GM18498 (cell line): ENCODE results near the gene SLCO4A1.

Source experiments
- ATAC-seq: cut with Tn5 transposase; IDR thresholded peaks from one replicate; pipeline ENCODE4 v1.9.1; 2021; ENCODE audit warnings: mild to moderate bottlenecking, moderate library complexity; ENCODE audit not compliant: unreplicated experiment

Gene SLCO4A1

DNA sequence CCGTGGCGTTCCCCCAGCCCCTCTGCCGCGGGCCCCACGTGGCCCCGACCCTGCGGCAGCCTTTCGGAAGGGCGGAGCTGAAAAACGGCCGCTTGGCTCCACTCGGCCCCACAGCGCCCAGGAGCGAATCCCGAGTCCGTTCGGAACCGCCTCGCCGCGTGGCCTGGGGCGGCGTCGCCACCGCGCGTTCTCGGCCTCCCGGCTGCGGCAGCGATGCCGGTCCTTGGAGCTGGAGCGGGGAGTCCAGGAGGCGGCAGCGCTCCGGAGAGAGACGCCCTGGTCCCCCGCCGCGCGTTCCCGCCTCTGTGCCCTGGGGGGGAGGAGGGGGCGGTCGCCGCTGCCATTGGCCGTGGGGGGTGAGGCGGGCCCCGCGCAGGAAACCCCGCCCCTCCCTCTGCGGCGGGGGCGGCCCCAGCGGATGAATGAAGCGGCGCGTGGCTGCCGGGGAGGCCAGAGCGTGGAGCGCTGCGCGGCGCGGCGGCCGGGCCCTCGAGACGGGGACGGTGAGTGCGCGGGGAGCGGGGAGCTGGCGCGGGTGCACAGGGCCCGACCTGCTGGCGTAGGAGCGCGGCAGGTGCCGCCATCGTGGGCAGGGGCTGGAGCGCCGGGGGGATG is at the start of gene SLCO4A1:
Gene SLCO4A1, plus strand, starts transcription at position 453 of the 615 bp plus-strand sequence. CDS start 13,952 bp downstream, outside the sequence.
- peak; percentile 69 for ATAC-seq

GRCh38 chr20:62592506-62593177 is 49.7 kb upstream of the SLCO4A1 start:
- no peak for ATAC-seq

DNA sequence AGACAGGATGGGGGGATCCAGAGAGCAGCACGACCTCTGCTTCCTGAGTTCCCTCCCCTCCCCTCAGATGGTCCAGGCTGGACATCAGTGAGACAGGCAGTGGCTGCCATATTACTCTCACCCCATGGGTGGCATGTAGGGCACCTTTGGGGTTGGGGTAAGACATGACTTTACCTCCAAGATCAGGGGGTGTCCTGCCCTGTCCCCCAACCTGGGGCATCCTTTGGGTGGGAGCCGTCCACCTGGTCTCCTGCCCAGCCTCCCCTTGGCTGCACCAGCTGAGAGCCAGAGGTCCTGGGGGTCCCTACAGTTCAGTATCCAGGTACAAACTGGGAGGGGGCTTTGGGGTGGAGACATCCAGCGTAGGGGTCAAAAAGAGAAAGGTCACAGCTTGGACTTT is 48.7 kb upstream of the SLCO4A1 start:
- no peak for ATAC-seq

GRCh38 chr20:62595069-62595468 is 47.2 kb upstream of the SLCO4A1 start:
- ATAC-seq, result no peak

GRCh38 chr20:62595491-62595890 is 46.8 kb upstream of the SLCO4A1 start:
- ATAC-seq, result no peak

- ATAC-seq, result no peak
Observed at GRCh38 chr20:62596486-62596885, 45.8 kb upstream of the SLCO4A1 start.

- no peak for ATAC-seq
Observed at GRCh38 chr20:62596921-62597320, 45.4 kb upstream of the SLCO4A1 start.

- no peak for ATAC-seq
Observed at GRCh38 chr20:62597416-62598115, 44.7 kb upstream of the SLCO4A1 start.

DNA sequence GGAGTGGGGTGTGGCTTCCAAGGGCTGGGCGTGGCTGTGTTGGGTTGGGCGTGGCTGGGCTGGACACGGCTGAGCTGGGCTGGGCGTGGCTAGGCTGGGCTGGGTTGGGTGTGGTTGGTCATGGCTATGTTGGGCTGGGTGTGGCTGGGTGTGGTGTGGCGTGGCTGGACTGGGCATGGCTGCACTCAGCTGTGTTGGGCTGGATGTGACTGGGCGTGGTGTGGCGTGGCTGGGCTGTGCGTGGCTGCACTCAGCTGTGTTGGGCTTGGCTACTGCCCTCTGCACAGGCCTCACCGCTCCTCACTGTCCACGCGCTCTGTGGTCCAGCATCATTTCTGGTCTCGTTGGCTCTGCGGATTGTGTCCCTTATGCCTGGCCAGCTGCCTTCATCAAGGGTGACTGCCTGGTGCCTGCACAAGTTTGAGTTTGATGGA is 43.5 kb upstream of the SLCO4A1 start:
- ATAC-seq, result no peak

DNA sequence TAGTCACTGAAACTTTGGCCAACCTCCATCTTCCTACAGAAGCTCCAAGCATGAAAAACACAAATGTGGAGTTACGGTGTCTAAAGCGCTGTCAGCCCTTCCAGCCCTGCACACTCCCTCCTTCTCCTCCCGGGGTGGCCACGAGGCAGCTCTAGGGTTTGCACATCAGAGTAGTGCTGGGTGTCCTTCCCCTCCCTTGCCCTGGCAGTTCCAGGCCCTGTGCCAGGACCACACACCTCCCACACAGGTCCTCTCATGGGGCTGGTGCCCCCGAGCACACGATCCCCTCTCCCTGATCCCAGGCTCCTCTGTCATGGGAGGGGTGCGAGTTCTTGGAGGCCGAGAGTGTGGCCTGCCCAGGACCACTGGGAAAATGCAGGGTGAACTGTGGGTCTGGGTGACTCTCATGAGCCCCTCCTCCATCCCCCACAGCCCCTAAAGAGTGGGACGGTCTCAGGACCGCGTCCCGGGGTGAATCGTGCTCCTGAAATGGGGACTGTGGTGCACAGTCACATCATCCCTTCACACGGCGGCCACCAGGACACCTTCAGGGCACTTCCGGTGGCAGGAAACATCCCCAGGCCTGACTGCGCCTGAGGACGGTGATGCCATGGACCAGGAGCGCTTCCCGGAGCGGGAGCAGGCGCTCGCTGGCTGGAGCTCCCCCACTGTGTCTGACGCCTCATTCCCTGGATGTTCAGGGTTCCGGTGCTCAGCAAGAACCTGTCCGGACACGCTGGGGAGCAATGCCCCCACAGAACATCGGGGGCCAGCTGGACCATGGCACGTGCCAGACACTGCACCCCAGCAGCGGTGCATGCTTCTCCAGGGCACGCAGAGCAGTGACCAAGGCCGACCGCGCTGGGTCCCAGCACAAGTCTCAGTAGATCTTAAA is 42.8 kb upstream of the SLCO4A1 start:
- no peak for ATAC-seq

GRCh38 chr20:62601172-62601571 is 41.1 kb upstream of the SLCO4A1 start:
- no peak for ATAC-seq

GRCh38 chr20:62601714-62602113 is 40.6 kb upstream of the SLCO4A1 start:
- no peak for ATAC-seq

DNA sequence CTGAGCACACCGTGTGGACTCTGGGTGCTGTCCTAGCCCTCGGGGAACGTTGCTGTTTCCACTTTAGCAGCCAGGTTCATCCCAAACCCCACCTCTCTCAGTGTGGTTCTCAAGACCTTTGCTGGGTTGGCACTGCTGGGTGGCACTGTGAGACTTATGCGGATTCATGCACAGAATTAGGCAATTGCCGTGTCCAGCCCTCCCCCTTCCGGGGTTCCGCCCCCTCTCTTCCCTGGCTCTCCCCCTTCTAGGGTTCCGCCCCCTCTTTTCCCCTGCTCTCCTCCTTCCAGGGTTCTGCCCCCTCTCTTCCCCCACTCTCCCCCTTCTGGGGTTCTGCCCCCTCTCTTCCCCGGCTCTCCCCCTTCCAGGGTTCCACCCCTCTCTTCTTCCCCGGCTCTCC is 39.8 kb upstream of the SLCO4A1 start:
- no peak for ATAC-seq

- no peak for ATAC-seq
Observed at GRCh38 chr20:62603021-62603906, 39.0 kb upstream of the SLCO4A1 start.

- ATAC-seq, result no peak
Observed at GRCh38 chr20:62603907-62604785, 38.2 kb upstream of the SLCO4A1 start.

DNA sequence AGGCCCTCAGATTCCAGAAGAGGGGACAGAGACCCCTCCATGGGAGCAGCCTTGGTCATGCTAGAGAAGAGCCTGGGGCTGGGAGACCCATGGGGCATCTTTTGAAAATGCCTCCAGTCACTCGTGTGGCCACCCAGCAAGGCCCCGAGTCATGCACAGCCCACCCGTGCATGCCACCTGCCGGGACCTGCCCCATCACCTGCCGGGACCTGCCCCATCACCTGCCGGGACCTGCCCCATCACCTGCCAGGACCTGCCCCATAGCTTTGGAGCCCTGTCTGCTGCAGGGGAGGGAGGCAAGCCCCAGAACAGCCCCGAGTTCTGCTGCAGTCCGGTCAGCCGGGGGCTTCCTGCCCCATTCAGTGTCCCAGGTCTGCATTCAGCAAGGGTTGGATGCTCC is 37.5 kb upstream of the SLCO4A1 start:
- no peak for ATAC-seq

DNA sequence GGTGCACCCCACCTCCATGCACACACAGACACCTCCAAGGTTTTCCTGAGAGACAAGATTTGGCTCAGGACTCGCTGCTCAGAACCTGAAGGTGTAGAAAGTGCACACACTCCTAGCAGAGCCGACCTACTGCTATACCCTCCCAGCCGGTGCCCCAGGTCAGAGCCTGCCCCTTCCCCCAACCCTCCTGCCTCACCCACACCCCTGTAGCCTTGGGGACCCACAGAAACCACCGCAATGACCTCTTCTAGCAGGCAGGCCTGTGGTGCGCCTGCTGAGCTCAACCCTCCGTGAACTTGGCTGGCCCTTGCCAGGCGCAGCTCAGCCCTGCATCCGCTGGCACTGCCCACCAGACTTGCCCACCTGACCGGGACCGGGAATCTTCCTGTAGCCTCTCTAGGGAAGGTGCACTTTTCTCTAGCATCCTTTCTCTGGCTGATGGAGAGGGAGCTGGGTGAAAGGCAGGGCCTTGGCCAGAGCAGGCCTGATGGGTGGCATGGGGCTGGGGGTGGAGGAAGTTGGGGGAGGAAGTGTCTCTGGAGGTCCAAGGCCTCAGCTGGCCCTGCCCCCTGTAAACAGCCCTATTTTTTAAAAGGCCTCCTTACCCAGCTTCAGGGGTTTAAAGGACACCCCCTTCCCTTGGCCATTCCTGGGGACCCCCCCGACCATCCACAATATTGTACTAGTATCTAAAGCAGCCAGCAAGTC is 36.9 kb upstream of the SLCO4A1 start:
- ATAC-seq, result no peak

- no peak for ATAC-seq
Observed at GRCh38 chr20:62606016-62606415, 36.3 kb upstream of the SLCO4A1 start.
